Tibial nerve (tissue), 3 donors: ENCODE measurements around the gene RAB4B.
"Not testable (repeated sequence)": the region's sequence is repeated elsewhere in the genome, so short reads cannot be mapped to it uniquely, and the experiment has no call there.

Source experiments
- POLR2A ChIP-seq, 2 donors: fragments of 450-650 bp; IDR thresholded peaks; one replicate each; pipeline ENCODE4 v1.6.1; 2017; ENCODE audit warnings: antibody characterized with exemption in 2 of 2, mild to moderate bottlenecking in 2 of 2, moderate library complexity in 2 of 2
- TF ChIP-seq, protein P1 (sequence below), 5 experiments: fragments of 200-600 bp in 3 of 5; fragments of 450-650 bp in 2 of 5; sonication (generic) in 3 of 5; IDR thresholded peaks; one replicate each; pipeline ENCODE4 v1.5.1; 2016 to 2019; ENCODE audit warnings: antibody characterized with exemption in 5 of 5, mild to moderate bottlenecking in 3 of 5, moderate library complexity in 2 of 5

DNA sequence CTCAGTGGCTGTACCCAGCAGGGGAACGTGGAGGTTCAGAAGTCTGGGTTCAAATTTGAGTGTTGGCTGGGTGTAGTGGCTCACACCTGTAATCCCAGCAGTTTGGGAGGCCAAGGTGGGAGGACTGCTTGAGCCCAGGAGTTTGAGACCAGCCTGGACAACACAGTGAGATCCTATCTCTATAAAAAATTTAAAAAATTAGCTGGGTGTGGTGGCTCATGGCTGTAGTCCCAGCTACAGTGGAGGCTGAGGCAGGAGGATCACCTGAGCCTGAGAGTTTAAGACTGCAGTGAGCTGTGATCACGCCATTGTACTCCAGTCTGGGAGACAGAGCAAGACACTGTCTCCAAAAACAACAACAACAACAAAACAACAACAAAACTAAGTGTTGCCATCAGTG is 6.1 kb downstream of the RAB4B start:
- TF ChIP-seq, protein P1, sequence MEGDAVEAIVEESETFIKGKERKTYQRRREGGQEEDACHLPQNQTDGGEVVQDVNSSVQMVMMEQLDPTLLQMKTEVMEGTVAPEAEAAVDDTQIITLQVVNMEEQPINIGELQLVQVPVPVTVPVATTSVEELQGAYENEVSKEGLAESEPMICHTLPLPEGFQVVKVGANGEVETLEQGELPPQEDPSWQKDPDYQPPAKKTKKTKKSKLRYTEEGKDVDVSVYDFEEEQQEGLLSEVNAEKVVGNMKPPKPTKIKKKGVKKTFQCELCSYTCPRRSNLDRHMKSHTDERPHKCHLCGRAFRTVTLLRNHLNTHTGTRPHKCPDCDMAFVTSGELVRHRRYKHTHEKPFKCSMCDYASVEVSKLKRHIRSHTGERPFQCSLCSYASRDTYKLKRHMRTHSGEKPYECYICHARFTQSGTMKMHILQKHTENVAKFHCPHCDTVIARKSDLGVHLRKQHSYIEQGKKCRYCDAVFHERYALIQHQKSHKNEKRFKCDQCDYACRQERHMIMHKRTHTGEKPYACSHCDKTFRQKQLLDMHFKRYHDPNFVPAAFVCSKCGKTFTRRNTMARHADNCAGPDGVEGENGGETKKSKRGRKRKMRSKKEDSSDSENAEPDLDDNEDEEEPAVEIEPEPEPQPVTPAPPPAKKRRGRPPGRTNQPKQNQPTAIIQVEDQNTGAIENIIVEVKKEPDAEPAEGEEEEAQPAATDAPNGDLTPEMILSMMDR (IDR thresholded peaks at IDR 0.05): not testable (repeated sequence)
- not testable (repeated sequence) for TF ChIP-seq POLR2A (IDR thresholded peaks at IDR 0.05)
